ENCODE results near the gene RNF151.

RNF151 gene

GRCh38 chr16:1991135-1991551, 24.5 kb downstream of the RNF151 start:
- no peak for DNase-seq (ENCODE audit: extremely low read depth in 1 of 2, low read depth in 1 of 2)

- no peak for DNase-seq (ENCODE audit: extremely low read depth in 1 of 2, low read depth in 1 of 2)
These were observed 24.9 kb downstream of the RNF151 start for GRCh38 chr16:1991588-1991947.

DNA sequence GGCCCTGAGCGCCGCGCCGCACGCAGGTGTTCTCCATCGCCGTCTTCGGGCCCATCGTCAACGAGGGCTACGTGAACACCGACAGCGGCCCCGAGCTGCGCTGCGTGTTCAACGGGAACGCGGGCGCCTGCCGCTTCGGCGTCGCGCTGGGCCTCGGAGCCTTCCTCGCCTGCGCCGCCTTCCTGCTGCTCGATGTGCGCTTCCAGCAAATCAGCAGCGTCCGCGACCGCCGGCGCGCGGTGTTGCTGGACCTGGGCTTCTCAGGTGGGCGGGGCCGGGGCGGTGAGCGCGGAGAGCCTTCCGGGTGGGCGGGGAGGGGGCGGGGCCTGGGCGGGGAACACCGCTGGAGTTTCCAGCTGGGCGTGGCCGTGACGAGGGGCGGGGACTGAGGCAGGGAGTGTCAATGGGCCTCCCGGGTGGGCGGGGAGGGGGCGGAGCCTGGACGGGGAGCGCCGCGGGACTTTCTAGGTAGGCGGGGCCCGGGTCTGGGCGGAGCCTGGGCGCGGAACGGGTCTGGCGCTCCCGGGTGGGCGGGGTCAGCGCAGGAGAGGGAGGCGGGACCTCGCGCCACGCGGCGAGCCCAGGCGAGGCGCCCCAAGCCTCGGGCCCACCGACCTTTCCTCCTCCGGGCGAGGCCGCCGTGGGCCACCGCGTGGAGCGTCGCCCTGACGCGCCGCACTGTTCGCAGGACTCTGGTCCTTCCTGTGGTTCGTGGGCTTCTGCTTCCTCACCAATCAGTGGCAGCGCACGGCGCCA, 25.5 kb downstream of the RNF151 start:
- DNase-seq (ENCODE audit: extremely low read depth in 1 of 2, low read depth in 1 of 2), result peak; percentile 92 to 97

DNA sequence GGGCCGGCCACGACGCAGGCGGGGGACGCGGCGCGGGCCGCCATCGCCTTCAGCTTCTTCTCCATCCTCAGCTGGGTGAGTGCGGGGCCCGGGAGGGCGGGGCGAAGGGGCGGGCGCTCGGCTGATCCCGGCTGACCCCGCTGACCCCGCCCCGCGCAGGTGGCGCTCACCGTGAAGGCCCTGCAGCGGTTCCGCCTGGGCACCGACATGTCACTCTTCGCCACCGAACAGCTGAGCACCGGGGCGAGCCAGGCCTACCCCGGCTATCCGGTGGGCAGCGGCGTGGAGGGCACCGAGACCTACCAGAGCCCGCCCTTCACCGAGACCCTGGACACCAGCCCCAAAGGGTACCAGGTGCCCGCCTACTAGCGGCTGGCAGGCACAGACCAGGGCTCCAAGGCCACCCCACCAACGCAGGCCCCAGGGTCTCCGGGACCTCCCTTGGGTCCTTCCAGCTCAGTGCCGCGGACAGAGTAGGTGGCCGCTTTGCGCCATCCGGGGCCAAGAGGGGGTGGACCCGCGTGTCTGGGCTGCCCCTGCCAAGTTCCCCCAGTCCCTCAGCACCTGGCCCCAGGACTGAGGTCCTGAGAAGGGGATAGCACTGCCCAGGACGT, 26.2 kb downstream of the RNF151 start:
- no peak for DNase-seq (ENCODE audit: extremely low read depth in 1 of 2, low read depth in 1 of 2)

- DNase-seq (ENCODE audit: extremely low read depth in 1 of 2, low read depth in 1 of 2), result no peak
These were observed 27.1 kb downstream of the RNF151 start for GRCh38 chr16:1993731-1994131.

- no peak for DNase-seq (ENCODE audit: extremely low read depth in 1 of 2, low read depth in 1 of 2)
These were observed 31.1 kb downstream of the RNF151 start for GRCh38 chr16:1997494-1998359.

DNA sequence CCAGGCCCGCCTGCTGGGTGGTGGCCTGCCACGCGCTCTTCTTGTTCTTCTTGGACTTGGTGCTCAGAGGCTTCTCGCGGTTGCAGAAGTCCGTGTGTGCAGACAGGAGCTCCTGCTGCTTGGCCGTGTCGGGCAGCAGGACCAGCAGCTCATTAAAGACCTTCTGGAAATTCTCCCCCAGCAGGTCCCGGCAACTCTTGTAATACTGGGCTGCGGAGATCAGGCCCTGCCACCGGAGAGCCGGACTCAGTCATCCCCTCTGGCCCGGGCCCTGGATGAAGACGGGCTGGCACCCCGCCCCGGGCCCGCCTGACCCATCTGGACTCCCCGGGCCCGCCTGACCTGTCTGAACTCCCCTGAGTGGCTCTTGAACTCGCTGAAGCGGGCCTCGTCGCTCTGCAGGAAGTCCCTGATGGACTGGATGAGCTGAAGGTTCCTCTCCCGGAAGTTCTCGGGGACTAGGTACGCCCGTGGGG, 31.7 kb downstream of the RNF151 start:
- DNase-seq (ENCODE audit: extremely low read depth in 1 of 2, low read depth in 1 of 2), result no peak

DNA sequence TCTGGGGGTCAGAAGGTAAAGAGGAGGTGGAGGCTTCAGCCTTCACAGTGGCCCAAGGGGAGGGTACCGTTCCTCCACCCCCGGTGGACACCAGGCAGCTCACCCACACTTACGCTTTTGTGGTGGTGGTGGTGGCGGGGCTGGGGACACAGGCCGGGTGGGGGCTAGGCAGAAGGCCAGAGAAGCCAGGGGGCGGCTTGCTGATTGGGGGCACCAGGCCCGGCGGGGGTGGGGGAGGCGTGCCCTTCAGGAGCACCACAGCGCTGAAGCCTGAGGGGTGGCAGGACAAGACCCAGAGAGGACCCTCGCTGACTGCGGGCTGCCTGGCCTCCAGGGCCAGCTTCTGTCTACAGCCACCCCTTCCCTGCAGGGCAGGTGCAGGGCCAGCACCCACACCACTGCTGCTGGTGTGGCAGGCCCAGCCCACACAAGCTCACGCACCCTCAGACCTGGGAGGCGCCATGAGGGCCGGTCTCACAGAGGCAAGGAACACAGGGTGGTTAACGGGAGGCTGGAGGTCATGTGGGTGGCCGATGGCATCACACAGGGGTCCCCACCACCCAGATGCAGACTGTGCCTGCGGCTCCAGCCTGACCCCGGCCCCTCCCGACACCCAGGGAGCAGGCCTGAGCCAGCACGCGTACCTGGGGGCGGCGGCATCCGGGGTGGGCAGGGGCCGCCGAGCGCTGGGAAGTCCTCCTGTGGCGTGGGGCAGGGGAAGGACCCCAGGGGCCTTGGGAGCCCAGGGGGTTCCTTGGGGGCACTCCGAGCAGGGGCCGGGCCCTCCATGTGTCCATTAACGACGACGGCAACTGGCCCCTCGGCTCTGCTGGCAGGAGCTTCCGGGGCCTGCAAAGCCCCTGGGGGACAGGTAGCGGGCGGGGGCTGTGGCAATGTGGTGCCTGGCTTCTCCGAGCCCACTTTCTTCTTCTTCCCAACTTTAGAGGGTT, 32.5 kb downstream of the RNF151 start:
- no peak for DNase-seq (ENCODE audit: extremely low read depth in 1 of 2, low read depth in 1 of 2)

DNA sequence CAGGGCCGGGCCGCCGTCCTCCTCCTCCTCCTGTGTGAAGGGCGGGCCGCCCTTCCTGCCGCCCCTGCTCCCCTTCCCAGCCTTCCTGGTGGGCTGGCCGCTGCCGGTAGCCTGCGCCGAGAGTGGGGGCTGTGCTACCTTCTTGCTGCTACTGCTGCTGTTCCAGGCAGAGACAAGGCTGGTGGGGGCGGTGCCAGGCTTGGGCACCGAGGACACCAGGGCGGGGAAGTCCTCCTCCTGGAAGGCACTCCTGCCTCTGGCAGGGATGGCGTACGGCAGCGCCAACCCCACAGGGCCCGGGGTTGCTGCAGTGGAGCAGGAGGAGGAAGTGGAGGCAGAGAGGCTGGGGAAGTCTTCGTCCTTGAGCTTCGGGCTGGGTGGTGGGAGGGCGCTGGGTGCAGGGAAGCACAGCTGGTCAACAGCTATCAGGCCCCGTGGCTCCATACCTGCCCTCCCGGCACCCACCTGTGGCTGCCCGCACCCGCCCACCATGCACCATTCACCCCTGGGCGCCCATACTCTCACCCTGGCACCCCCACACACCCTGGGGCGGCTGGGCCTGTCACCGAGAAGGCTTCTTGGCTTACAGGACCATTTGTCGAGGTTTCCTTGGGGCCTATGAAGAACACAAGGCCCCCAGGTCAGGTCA, 33.3 kb downstream of the RNF151 start:
- no peak for DNase-seq (ENCODE audit: extremely low read depth in 1 of 2, low read depth in 1 of 2)

GRCh38 chr16:2001035-2001434, 34.4 kb downstream of the RNF151 start:
- DNase-seq (ENCODE audit: extremely low read depth in 1 of 2, low read depth in 1 of 2), result no peak

DNA sequence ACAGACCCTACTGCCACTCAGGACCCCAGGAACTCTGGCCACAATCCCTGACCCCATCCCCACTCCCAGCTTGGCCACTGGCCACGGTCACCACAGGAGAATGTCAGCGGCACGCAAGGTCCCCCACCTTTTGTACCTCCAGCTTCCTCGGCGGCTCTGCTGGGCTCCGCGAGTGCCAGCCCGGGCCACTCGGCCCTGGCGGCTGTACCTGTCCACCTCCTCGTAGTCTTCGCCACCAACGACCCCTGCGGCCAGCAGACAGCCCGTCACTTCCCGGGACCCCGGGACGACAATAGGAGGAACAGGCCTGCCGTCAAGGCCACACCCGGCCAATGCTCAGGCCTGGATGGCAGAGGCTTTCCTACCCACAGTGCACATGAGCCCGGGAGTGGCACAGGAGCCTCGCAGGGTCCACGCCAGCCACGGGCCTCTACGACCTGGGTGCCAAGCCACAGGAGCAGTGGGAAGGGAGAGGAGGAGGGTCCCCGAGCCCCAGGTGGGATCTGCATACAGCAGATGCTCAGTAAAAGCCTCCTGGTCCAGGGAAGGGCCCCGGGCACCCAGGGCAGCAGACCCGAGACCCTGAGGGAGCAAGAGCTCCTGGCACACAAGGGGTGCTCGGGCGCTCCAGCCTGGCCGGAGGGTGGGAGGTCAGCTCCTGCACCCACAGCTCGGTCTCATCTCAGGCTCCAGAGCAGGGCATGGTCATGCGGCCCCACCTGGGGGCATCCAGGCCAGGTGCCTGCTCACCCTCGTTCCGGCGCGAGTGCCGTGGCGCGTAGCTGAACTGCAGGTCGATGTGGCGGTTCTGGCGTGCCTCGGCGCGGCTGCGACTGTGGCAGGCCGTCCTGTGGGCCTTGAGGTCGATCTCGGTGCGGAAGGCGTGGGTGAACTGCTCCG, 35.0 kb downstream of the RNF151 start:
- no peak for DNase-seq (ENCODE audit: extremely low read depth in 1 of 2, low read depth in 1 of 2)

- no peak for DNase-seq (ENCODE audit: extremely low read depth in 1 of 2, low read depth in 1 of 2)
These were observed 36.0 kb downstream of the RNF151 start for GRCh38 chr16:2002406-2003230.

DNA sequence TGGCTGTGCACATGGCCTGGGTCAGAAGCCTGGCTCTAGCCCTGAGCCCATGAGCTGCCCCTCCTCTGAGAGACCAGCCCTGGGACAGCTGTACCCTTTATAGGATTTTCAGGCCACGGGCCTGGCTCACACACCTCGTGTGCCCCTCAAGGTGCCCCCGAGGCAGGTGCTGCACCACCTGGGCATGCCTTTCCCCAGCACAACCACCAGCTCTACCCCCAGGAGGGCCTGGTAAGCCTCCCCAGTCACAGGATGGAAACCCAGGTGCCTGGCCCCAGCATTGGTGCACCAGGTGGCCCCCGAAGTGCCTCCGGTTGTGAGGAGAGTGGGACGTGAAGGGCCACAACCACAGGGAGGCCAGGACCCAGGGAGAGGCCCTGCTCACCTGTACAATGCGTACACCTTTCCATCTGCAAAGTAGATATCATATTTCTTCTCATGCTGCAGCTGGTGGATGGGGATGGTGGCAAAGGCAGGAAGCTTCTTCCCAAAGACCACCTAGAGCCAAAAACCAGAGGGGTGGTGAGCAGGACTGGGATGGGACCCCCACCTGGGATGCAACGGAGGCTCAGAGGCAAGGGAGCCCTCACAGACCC, 36.7 kb downstream of the RNF151 start:
- no peak for DNase-seq (ENCODE audit: extremely low read depth in 1 of 2, low read depth in 1 of 2)

- peak; percentile 77 to 82 for DNase-seq (ENCODE audit: extremely low read depth in 1 of 2, low read depth in 1 of 2)
These were observed 37.4 kb downstream of the RNF151 start for GRCh38 chr16:2003827-2004641.

GRCh38 chr16:2004795-2005517, 38.3 kb downstream of the RNF151 start:
- no peak for DNase-seq (ENCODE audit: extremely low read depth in 1 of 2, low read depth in 1 of 2)

DNA sequence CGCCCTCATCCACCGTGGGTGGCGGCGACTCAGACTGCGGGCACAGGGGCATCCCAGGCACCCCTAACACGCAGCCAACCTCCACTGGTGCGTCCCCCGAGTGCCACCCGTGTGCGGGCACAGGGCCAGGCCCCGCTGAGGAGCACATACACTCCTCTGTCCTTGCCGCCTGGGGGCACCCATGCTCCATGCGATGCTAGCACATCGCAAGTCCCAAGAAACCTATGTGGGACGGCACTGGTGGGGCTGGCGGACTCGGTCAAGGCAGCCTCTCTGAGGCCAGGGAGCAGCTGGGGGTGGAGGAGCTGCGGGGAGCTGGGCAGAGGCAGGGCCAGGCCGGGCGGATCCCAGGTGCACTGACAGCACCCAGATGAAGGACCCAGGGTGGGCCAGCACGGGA, 39.0 kb downstream of the RNF151 start:
- DNase-seq (ENCODE audit: extremely low read depth in 1 of 2, low read depth in 1 of 2), result no peak
